A673 (cell line): ENCODE results near the gene EPHB3. TPM values are rescaled to one million over a fixed set of nuclear protein-coding genes. Genes with fewer than 3 reads are reported as not detected.

ENCODE experiments used
- BruUV-seq: library from RNA; stranded (reverse); fragments of 400-500 nt; replicated peaks from 2 replicates; lab custom pipeline; 2021; lab: Mats Ljungman, UMichigan
- CTCF ChIA-PET: fragments of 300-600 bp; sonication (Branson Sonifier 250); formaldehyde crosslinking; loops from one replicate; lab custom pipeline; 2022; ENCODE audit warnings: antibody characterized with exemption; lab: Charles Lee
- POLR2A ChIA-PET: fragments of 300-600 bp; sonication (Branson Sonifier 250); formaldehyde crosslinking; loops from one replicate; lab custom pipeline; 2022; ENCODE audit warnings: antibody characterized with exemption; ENCODE audit not compliant: low non-redundant PET; lab: Charles Lee
- DNase-seq: peaks from one replicate; pipeline ENCODE4 v3.0.0-alpha.2; 2015; ENCODE audit warnings: low spot score
- H3K27ac ChIP-seq: fragments of 200-600 bp; sonication (generic); 2 replicates; pipeline ENCODE4 v1.5.1; 2016; ENCODE audit warnings: mixed run types, low read depth, mild to moderate bottlenecking, mixed read lengths, antibody characterized with exemption, low read length; ENCODE audit not compliant: poor library complexity, severe bottlenecking
- H3K27me3 ChIP-seq: fragments of 200-600 bp; sonication (generic); replicated peaks from 2 replicates; pipeline ENCODE4 v1.6.1; 2017; ENCODE audit warnings: mixed run types, low read depth, mild to moderate bottlenecking, mixed read lengths, antibody characterized with exemption, low read length; ENCODE audit not compliant: insufficient read depth, poor library complexity
- H3K36me3 ChIP-seq: fragments of 200-600 bp; sonication (generic); 2 replicates; pipeline ENCODE4 v1.6.1; 2016; ENCODE audit warnings: mixed run types, mild to moderate bottlenecking, mixed read lengths, antibody characterized with exemption, low read length; ENCODE audit not compliant: insufficient read depth, poor library complexity, severe bottlenecking
- H3K4me1 ChIP-seq: fragments of 200-600 bp; sonication (generic); 2 replicates; pipeline ENCODE4 v1.6.1; 2017; ENCODE audit warnings: mixed run types, mild to moderate bottlenecking, mixed read lengths, antibody characterized with exemption, low read length; ENCODE audit not compliant: insufficient read depth, poor library complexity, severe bottlenecking
- H3K4me3 ChIP-seq: fragments of 200-600 bp; sonication (generic); 2 replicates; pipeline ENCODE4 v1.5.1; 2016; ENCODE audit warnings: low read depth, mixed run types, mild to moderate bottlenecking, mixed read lengths, low read length; ENCODE audit not compliant: poor library complexity, severe bottlenecking
- H3K9me3 ChIP-seq: fragments of 200-600 bp; sonication (generic); 2 replicates; pipeline ENCODE4 v1.6.1; 2016; ENCODE audit warnings: mixed run types, low read depth, mild to moderate bottlenecking, mixed read lengths, antibody characterized with exemption, low read length; ENCODE audit not compliant: poor library complexity, severe bottlenecking
- CTCF ChIP-seq: fragments of 300-800, 200-600 bp; sonication (generic); conservative IDR thresholded peaks from 2 replicates; pipeline ENCODE4 v1.5.1; 2017; ENCODE audit warnings: low read depth, mild to moderate bottlenecking, antibody characterized with exemption, low read length, moderate library complexity, mixed read lengths
- EZH2 ChIP-seq: fragments of 200-600 bp; sonication (generic); IDR thresholded peaks from 2 replicates; pipeline ENCODE4 v1.6.1; 2017; ENCODE audit warnings: borderline replicate concordance, low read depth, mild to moderate bottlenecking, mixed read lengths, antibody characterized with exemption, low read length; ENCODE audit not compliant: poor library complexity, severe bottlenecking
- intact Hi-C: fragments of 100-400 bp; cut with micrococcal nuclease; formaldehyde crosslinking; loops from one replicate; pipeline ENCODE4 v1.10.0; 2022; ENCODE audit not compliant: unreplicated experiment
- total RNA-seq: library from RNA; stranded (reverse); gene quantifications from 2 replicates; pipeline ENCODE4 v1.2.3, GENCODE V29; 2021

Gene EPHB3
- total RNA-seq, 1 experiment from 2014 or later: 15.6 TPM

DNA sequence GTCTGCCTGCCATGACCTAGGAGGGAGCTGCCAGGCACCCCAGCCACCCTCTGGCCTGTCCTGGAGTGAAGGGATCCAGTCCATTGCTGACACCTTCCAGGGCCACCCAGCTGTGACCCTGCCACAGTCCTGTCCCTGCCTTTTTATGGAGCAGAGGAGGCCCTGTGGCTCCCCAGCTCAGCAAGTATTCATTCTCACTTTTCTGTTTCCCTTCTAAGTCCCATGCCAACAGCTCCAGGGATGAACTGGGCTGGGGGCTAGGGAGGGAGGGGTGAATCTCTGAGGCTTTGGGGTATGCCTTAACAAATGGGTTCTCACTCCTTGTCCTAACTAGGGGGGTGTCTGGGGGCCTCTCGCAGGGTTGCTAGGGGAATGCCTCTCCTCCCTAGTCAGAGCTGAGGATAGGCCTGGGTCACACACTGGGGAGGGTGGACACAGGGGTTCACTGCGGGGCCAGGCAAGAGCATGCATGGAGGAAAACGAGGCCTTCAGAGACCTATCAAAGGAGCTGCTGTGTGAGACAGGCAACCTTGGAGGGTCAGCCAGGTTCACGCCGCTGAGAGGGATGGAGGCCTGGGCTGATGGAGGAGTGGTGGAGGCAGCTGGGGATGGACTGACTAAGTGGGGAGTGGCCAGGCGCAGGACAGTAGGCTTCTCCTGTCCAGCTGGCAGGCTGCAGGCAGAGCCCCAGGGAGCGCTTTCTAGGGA, 31.8 kb downstream of the EPHB3 start:
- Histone ChIP-seq H3K4me1 (peaks cover 12% of the 10 kb centered on the region), H3K36me3 (no peaks in the 10 kb centered on the region), H3K4me3 (no peak overlapping the region), H3K27me3 (no peaks in the 10 kb centered on the region), H3K9me3 (no peaks in the 10 kb centered on the region), H3K27ac (no peak overlapping the region)
- BruUV-seq: no TSS peak
- DNase-seq: no peak
- CTCF ChIA-PET: no interaction called here
- TF ChIP-seq EZH2 (no peak), CTCF (no peak)
- intact Hi-C loops: no loop called here
- POLR2A ChIA-PET: no interaction called here

GRCh38 chr3:184593928-184594303, 32.3 kb downstream of the EPHB3 start:
- H3K36me3 ChIP-seq: no peaks in the 10 kb centered on the region

DNA sequence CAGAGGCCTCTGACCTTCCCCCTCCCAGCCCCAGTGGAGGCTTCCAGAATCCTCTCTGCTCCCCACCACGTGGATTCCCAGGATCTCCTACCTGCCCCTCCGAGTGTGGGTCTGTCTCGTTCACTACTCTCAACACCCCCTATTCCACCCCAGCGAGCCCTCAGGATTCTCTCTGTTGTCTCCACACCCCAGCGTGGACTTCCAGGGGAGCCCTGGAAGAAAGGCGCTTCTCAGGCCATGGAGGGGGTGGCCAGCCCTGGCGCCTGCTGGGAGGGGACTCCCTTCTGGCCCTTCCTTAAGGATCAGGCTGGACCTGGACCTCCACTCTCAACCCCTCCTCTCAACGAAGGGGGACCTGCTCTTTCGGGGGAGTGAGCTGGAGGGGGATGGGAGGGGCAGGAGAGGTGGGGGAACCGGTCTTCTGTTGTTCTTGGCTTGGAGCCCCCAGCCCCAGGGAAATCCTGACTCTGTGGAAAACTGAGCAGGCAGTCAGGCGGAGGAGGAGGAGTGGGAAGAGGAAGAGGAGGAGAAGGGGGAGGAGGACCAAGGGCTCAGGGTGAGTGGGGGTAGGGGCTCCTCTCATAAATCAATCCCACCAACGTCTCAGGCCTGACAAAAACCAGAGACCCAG, 32.9 kb downstream of the EPHB3 start:
- BruUV-seq: no TSS peak
- no peaks in the 10 kb centered on the region for H3K27me3 ChIP-seq
- TF ChIP-seq EZH2 (no peak), CTCF (no peak)
- intact Hi-C loops: no loop called here
- DNase-seq: no peak
- H3K36me3 ChIP-seq: no peaks in the 10 kb centered on the region
- H3K4me1 ChIP-seq: peaks cover 12% of the 10 kb centered on the region
- no peaks in the 10 kb centered on the region for H3K9me3 ChIP-seq
- H3K27ac ChIP-seq: no peak overlapping the region
- CTCF ChIA-PET: no interaction called here
- no peak overlapping the region for H3K4me3 ChIP-seq
- POLR2A ChIA-PET: no interaction called here

More at GRCh38 chr3:184593928-184594303, 32.3 kb downstream of the EPHB3 start:
- DNase-seq: no peak
- no peaks in the 10 kb centered on the region for H3K27me3 ChIP-seq
- no peak overlapping the region for H3K4me3 ChIP-seq
- no TSS peak for BruUV-seq
- H3K9me3 ChIP-seq: no peaks in the 10 kb centered on the region
- ChIA-PET POLR2A (no interaction called here), CTCF (no interaction called here)
- intact Hi-C loops: no loop called here
- TF ChIP-seq CTCF: no peak
- no peak for TF ChIP-seq EZH2
- no peak overlapping the region for H3K27ac ChIP-seq
- peaks cover 12% of the 10 kb centered on the region for H3K4me1 ChIP-seq
